Measurements from ENCODE around the gene PON2. TPM values are rescaled to one million over a fixed set of nuclear protein-coding genes. Genes with fewer than 3 reads are reported as not detected.

PON2 gene
- total RNA-seq, 1 experiment from 2014 or later = 21.4 TPM

DNA sequence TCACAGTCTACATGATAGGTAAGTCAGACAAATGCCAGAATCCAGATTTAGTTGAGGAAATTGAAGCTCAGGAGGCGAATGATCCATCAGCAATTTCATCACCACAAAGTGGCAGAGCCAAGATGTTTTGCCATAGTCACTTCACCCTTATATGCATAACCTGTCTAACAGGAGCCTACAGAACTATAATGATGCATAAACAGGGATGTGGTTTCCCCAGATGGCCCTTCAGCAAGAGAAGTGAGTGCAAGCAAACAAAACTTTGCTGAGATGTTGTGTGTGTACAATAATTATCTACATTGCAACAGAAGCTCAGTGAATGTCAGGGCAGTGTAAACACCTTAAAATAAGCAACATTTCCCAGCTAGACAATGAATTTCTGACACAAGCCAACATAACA, 67.2 kb downstream of the PON2 start (continued):
- TF ChIP-seq, protein P1, sequence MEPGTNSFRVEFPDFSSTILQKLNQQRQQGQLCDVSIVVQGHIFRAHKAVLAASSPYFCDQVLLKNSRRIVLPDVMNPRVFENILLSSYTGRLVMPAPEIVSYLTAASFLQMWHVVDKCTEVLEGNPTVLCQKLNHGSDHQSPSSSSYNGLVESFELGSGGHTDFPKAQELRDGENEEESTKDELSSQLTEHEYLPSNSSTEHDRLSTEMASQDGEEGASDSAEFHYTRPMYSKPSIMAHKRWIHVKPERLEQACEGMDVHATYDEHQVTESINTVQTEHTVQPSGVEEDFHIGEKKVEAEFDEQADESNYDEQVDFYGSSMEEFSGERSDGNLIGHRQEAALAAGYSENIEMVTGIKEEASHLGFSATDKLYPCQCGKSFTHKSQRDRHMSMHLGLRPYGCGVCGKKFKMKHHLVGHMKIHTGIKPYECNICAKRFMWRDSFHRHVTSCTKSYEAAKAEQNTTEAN (CRISPR knock-in tag; IDR thresholded peaks at IDR 0.05) = no peak
- TF ChIP-seq SP1 (CRISPR knock-in tag; conservative IDR thresholded peaks at IDR 0.05) = no peak
- TF ChIP-seq, protein P2, sequence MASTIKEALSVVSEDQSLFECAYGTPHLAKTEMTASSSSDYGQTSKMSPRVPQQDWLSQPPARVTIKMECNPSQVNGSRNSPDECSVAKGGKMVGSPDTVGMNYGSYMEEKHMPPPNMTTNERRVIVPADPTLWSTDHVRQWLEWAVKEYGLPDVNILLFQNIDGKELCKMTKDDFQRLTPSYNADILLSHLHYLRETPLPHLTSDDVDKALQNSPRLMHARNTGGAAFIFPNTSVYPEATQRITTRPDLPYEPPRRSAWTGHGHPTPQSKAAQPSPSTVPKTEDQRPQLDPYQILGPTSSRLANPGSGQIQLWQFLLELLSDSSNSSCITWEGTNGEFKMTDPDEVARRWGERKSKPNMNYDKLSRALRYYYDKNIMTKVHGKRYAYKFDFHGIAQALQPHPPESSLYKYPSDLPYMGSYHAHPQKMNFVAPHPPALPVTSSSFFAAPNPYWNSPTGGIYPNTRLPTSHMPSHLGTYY (CRISPR knock-in tag; IDR thresholded peaks at IDR 0.05) = no peak
- TF ChIP-seq, protein P3, sequence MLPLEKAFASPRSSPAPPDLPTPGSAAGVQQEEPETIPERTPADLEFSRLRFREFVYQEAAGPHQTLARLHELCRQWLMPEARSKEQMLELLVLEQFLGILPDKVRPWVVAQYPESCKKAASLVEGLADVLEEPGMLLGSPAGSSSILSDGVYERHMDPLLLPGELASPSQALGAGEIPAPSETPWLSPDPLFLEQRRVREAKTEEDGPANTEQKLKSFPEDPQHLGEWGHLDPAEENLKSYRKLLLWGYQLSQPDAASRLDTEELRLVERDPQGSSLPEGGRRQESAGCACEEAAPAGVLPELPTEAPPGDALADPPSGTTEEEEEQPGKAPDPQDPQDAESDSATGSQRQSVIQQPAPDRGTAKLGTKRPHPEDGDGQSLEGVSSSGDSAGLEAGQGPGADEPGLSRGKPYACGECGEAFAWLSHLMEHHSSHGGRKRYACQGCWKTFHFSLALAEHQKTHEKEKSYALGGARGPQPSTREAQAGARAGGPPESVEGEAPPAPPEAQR (CRISPR knock-in tag; IDR thresholded peaks at IDR 0.05) = no peak
- TF ChIP-seq, protein P4, sequence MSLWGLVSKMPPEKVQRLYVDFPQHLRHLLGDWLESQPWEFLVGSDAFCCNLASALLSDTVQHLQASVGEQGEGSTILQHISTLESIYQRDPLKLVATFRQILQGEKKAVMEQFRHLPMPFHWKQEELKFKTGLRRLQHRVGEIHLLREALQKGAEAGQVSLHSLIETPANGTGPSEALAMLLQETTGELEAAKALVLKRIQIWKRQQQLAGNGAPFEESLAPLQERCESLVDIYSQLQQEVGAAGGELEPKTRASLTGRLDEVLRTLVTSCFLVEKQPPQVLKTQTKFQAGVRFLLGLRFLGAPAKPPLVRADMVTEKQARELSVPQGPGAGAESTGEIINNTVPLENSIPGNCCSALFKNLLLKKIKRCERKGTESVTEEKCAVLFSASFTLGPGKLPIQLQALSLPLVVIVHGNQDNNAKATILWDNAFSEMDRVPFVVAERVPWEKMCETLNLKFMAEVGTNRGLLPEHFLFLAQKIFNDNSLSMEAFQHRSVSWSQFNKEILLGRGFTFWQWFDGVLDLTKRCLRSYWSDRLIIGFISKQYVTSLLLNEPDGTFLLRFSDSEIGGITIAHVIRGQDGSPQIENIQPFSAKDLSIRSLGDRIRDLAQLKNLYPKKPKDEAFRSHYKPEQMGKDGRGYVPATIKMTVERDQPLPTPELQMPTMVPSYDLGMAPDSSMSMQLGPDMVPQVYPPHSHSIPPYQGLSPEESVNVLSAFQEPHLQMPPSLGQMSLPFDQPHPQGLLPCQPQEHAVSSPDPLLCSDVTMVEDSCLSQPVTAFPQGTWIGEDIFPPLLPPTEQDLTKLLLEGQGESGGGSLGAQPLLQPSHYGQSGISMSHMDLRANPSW (CRISPR knock-in tag; conservative IDR thresholded peaks at IDR 0.05; ENCODE audit: low read depth) = no peak
- TF ChIP-seq ATF1 (CRISPR knock-in tag; IDR thresholded peaks at IDR 0.05) = no peak

DNA sequence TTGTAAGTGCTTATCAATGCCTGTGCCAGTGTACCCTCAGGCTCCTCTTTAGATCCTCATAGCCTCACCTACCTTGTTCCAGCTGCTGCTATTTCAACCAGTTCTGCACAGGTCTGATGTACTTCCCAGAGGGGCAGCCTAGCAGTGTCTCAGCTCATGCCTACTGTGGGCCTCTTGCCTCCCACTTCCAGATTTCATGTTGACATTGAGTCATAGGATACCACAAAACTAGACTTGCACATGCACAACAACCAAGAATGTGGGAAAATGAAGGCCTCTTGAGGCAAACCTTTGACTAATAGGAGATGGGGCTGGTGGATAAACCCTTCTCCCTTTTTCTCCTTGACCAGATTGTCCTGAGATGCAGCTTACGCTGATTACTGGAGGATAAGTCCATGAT, 69.7 kb downstream of the PON2 start:
- no peak for ATAC-seq
- H3K4me1 Mint-ChIP-seq = no peaks in the 10 kb centered on the region
- no peak overlapping the region for H3K4me3 Mint-ChIP-seq
- TF ChIP-seq, protein P5, sequence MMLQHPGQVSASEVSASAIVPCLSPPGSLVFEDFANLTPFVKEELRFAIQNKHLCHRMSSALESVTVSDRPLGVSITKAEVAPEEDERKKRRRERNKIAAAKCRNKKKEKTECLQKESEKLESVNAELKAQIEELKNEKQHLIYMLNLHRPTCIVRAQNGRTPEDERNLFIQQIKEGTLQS (CRISPR knock-in tag; conservative IDR thresholded peaks at IDR 0.05) = no peak
- no peak for TF ChIP-seq TCF7 (CRISPR knock-in tag; IDR thresholded peaks at IDR 0.05; ENCODE audit: low read depth)
- no peak for TF ChIP-seq ZNF423 (CRISPR knock-in tag; IDR thresholded peaks at IDR 0.05)
- TF ChIP-seq, protein P6, sequence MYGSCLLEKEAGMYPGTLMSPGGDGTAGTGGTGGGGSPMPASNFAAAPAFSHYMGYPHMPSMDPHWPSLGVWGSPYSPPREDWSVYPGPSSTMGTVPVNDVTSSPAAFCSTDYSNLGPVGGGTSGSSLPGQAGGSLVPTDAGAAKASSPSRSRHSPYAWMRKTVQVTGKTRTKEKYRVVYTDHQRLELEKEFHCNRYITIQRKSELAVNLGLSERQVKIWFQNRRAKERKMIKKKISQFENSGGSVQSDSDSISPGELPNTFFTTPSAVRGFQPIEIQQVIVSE (CRISPR knock-in tag; IDR thresholded peaks at IDR 0.05; ENCODE audit: borderline replicate concordance) = no peak
- TF ChIP-seq FOXP1 (CRISPR knock-in tag; IDR thresholded peaks at IDR 0.05; ENCODE audit: borderline replicate concordance) = no peak
- TF ChIP-seq ZNF138 (CRISPR knock-in tag; conservative IDR thresholded peaks at IDR 0.05) = no peak
- TF ChIP-seq ZNF317 (CRISPR knock-in tag; IDR thresholded peaks at IDR 0.05; ENCODE audit: borderline replicate concordance, low read depth) = no peak
- TF ChIP-seq KAT7 (CRISPR knock-in tag; IDR thresholded peaks at IDR 0.05; ENCODE audit: borderline replicate concordance) = no peak
- no peak for TF ChIP-seq PRRX2 (CRISPR knock-in tag; IDR thresholded peaks at IDR 0.05)
- TF ChIP-seq, protein P1 (CRISPR knock-in tag; IDR thresholded peaks at IDR 0.05) = no peak
- TF ChIP-seq, protein P7, sequence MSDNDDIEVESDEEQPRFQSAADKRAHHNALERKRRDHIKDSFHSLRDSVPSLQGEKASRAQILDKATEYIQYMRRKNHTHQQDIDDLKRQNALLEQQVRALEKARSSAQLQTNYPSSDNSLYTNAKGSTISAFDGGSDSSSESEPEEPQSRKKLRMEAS (CRISPR knock-in tag; IDR thresholded peaks at IDR 0.05) = no peak
- no peak for TF ChIP-seq RORB (CRISPR knock-in tag; IDR thresholded peaks at IDR 0.05)
- TF ChIP-seq, protein P8, sequence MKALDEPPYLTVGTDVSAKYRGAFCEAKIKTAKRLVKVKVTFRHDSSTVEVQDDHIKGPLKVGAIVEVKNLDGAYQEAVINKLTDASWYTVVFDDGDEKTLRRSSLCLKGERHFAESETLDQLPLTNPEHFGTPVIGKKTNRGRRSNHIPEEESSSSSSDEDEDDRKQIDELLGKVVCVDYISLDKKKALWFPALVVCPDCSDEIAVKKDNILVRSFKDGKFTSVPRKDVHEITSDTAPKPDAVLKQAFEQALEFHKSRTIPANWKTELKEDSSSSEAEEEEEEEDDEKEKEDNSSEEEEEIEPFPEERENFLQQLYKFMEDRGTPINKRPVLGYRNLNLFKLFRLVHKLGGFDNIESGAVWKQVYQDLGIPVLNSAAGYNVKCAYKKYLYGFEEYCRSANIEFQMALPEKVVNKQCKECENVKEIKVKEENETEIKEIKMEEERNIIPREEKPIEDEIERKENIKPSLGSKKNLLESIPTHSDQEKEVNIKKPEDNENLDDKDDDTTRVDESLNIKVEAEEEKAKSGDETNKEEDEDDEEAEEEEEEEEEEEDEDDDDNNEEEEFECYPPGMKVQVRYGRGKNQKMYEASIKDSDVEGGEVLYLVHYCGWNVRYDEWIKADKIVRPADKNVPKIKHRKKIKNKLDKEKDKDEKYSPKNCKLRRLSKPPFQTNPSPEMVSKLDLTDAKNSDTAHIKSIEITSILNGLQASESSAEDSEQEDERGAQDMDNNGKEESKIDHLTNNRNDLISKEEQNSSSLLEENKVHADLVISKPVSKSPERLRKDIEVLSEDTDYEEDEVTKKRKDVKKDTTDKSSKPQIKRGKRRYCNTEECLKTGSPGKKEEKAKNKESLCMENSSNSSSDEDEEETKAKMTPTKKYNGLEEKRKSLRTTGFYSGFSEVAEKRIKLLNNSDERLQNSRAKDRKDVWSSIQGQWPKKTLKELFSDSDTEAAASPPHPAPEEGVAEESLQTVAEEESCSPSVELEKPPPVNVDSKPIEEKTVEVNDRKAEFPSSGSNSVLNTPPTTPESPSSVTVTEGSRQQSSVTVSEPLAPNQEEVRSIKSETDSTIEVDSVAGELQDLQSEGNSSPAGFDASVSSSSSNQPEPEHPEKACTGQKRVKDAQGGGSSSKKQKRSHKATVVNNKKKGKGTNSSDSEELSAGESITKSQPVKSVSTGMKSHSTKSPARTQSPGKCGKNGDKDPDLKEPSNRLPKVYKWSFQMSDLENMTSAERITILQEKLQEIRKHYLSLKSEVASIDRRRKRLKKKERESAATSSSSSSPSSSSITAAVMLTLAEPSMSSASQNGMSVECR (CRISPR knock-in tag; IDR thresholded peaks at IDR 0.05; ENCODE audit: borderline replicate concordance) = no peak
- no peak for TF ChIP-seq ZNF232 (CRISPR knock-in tag; IDR thresholded peaks at IDR 0.05)
- no peak overlapping the region for H3K27ac Mint-ChIP-seq
- ChIA-PET POLR2A (no interaction called here), CTCF (no interaction called here)
- no peaks in the 10 kb centered on the region for H3K36me3 Mint-ChIP-seq
- no peaks in the 10 kb centered on the region for H3K9me3 Mint-ChIP-seq
- DNase-seq (ENCODE audit: low spot score) = no peak
- no peaks in the 10 kb centered on the region for H3K27me3 Mint-ChIP-seq (ENCODE audit: low read depth)
